ENCODE results near the gene OXER1.

DNA sequence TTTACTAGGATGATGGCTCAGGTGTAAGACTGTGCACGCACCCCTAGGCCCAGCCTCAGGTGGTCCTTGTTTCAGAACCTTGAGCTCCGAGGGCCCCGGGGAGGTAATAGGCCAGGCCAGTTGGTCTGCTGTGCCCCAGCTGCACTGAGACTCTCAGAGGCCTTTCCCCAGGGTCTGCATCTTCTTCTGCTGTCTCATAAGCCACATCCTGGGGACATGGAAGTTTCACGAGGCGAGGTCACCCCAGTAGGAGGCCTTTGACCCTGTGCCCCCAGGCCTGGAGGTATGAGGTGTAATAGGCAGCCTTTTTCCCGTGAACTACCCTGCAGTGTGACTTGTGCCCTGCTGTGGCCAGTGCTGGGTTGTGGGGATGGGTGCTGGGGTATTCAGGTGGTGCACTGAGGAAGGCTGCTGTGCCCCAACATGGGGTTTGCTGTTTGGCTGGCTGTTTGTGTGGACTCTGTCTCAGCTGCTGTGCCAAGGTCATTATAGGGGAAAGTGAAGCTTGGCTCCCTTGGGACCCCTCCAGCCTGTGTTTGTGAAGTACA lies 6.9 kb downstream of the OXER1 start:
- TF ChIP-seq, protein P1, sequence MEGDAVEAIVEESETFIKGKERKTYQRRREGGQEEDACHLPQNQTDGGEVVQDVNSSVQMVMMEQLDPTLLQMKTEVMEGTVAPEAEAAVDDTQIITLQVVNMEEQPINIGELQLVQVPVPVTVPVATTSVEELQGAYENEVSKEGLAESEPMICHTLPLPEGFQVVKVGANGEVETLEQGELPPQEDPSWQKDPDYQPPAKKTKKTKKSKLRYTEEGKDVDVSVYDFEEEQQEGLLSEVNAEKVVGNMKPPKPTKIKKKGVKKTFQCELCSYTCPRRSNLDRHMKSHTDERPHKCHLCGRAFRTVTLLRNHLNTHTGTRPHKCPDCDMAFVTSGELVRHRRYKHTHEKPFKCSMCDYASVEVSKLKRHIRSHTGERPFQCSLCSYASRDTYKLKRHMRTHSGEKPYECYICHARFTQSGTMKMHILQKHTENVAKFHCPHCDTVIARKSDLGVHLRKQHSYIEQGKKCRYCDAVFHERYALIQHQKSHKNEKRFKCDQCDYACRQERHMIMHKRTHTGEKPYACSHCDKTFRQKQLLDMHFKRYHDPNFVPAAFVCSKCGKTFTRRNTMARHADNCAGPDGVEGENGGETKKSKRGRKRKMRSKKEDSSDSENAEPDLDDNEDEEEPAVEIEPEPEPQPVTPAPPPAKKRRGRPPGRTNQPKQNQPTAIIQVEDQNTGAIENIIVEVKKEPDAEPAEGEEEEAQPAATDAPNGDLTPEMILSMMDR (conservative IDR thresholded peaks at IDR 0.05): no peak
- TF ChIP-seq ZFX (IDR thresholded peaks at IDR 0.05): no peak

All from C4-2B (cell line).